Gastroesophageal sphincter (tissue), 3 donors: ENCODE results near the gene ALS2.
A peak's percentile ranks its signal among the peaks of the same experiment; 100 is the strongest.

Experiments
- POLR2A ChIP-seq, 2 donors: fragments of 450-650 bp; IDR thresholded peaks; one replicate each; pipeline ENCODE4 v1.6.1; 2017; ENCODE audit warnings: antibody characterized with exemption in 2 of 2, mild to moderate bottlenecking in 2 of 2, moderate library complexity in 1 of 2
- TF ChIP-seq, protein P1 (sequence below), 4 experiments: fragments of 200-600 bp in 2 of 4; fragments of 450-650 bp in 2 of 4; sonication (generic) in 1 of 4; IDR thresholded peaks; one replicate each; pipeline ENCODE4 v1.5.1; 2017 to 2019; ENCODE audit warnings: antibody characterized with exemption in 4 of 4, mild to moderate bottlenecking in 2 of 4, moderate library complexity in 2 of 4

DNA sequence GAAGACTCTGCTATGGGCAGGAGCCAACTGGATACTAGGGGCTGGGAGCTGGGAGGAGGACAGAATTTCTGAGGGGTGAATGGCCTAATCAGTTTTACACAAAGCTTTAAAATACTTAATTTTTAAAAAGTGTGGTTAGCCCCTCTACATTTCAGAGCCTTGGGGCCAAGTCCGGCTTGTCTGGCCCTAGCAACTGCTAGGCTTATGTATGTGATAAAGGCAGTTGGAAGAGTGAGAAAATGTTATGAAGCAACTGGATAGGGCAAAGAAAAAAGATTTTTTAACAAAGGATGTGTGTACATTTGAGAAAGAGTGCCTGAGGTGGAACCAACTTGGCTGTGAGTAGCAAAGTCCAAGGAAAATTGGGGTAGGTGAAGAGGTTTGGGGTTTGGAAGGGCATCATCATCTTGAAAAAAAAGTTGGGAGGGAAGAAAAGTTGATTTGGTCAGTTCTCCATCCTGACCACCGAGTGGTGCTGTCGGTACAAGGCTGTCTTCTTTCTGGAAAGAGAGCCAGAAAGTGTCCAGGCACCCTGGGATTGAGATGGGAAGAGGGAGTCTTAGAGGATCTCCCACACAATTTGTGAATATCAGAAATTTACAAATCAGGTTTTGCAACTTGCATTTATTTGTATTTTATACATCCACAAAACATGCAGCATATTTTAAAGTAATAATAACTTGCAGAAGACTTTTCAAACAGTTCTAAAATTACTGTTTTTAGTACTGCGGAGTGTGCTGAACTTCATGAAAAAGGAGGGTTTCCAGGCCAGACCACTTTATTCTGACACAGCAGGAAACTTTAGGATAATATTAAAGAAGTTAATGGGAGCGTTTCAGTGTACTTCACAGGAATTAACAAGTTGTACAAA is 15.1 kb upstream of the ALS2 start:
- TF ChIP-seq, protein P1, sequence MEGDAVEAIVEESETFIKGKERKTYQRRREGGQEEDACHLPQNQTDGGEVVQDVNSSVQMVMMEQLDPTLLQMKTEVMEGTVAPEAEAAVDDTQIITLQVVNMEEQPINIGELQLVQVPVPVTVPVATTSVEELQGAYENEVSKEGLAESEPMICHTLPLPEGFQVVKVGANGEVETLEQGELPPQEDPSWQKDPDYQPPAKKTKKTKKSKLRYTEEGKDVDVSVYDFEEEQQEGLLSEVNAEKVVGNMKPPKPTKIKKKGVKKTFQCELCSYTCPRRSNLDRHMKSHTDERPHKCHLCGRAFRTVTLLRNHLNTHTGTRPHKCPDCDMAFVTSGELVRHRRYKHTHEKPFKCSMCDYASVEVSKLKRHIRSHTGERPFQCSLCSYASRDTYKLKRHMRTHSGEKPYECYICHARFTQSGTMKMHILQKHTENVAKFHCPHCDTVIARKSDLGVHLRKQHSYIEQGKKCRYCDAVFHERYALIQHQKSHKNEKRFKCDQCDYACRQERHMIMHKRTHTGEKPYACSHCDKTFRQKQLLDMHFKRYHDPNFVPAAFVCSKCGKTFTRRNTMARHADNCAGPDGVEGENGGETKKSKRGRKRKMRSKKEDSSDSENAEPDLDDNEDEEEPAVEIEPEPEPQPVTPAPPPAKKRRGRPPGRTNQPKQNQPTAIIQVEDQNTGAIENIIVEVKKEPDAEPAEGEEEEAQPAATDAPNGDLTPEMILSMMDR (IDR thresholded peaks at IDR 0.05), result peak in 3 of 4 experiments; percentile 63 to 69 (median 66)
- no peak for TF ChIP-seq POLR2A (IDR thresholded peaks at IDR 0.05)
